Panc1 (cell line): ENCODE data around the gene ANO2. TPM values are rescaled to one million over a fixed set of nuclear protein-coding genes. Genes with fewer than 3 reads are reported as not detected.

Experiments used
- ATAC-seq: fragments of 200-7000 bp; cut with Tn5 transposase; 2 replicates; pipeline ENCODE4 v1.9.1; 2020; ENCODE audit warnings: mild to moderate bottlenecking, moderate library complexity
- BruUV-seq: library from RNA; stranded (reverse); fragments of 400-500 nt; replicated peaks from 2 replicates; lab custom pipeline; 2021; lab: Mats Ljungman, UMichigan
- CTCF ChIA-PET: fragments of 300-600 bp; sonication (Branson Sonifier 250); formaldehyde crosslinking; loops from one replicate; lab custom pipeline; 2022; ENCODE audit warnings: antibody characterized with exemption; lab: Charles Lee
- POLR2A ChIA-PET: fragments of 300-600 bp; sonication (Branson Sonifier 250); formaldehyde crosslinking; loops from one replicate; lab custom pipeline; 2022; ENCODE audit warnings: antibody characterized with exemption; lab: Charles Lee
- DNase-seq: peaks from one replicate; pipeline ENCODE4 v3.0.0-alpha.2; 2010; ENCODE audit warnings: low read depth, low spot score
- H3K27ac ChIP-seq: 2 replicates; pipeline ENCODE4 v1.5.1; 2011; ENCODE audit warnings: mild to moderate bottlenecking, low read length, inconsistent platforms
- H3K27me3 ChIP-seq: fragments of 200-500 bp; sonication (Bioruptor generic); 2 replicates; pipeline ENCODE4 v1.6.0; 2014; ENCODE audit warnings: low read length, inconsistent platforms; ENCODE audit not compliant: control insufficient read depth, insufficient read depth
- H3K36me3 ChIP-seq: fragments of 200-500 bp; sonication (Bioruptor generic); 2 replicates; pipeline ENCODE4 v1.5.1; 2014; ENCODE audit warnings: inconsistent platforms, mild to moderate bottlenecking, low read length, moderate library complexity; ENCODE audit not compliant: control insufficient read depth, insufficient read depth
- H3K4me1 ChIP-seq: 2 replicates; pipeline ENCODE4 v1.5.1; 2011; ENCODE audit warnings: inconsistent platforms, mild to moderate bottlenecking, low read length, moderate library complexity; ENCODE audit not compliant: control insufficient read depth, insufficient read depth
- H3K4me3 ChIP-seq, 2 experiments: 2 replicates each; pipeline ENCODE4 v1.5.1; 2011 to 2012; ENCODE audit warnings: low read depth in 2 of 2, low read length in 2 of 2, mild to moderate bottlenecking in 2 of 2, inconsistent platforms in 1 of 2, moderate library complexity in 1 of 2
- H3K9me3 ChIP-seq: fragments of 200-500 bp; sonication (Bioruptor generic); 2 replicates; pipeline ENCODE4 v1.5.1; 2014; ENCODE audit warnings: low read depth, mild to moderate bottlenecking, inconsistent platforms, low read length, moderate library complexity; ENCODE audit not compliant: control insufficient read depth, insufficient read depth
- CTCF ChIP-seq: fragments of 450-650 bp; IDR thresholded peaks from 2 replicates; pipeline ENCODE4 v1.5.1; 2017; ENCODE audit warnings: mild to moderate bottlenecking
- POLR2AphosphoS5 ChIP-seq: IDR thresholded peaks from 2 replicates; pipeline ENCODE4 v1.6.1; 2012; ENCODE audit warnings: mild to moderate bottlenecking, low read depth, low read length, moderate library complexity
- SIN3A ChIP-seq: IDR thresholded peaks from 2 replicates; pipeline ENCODE4 v1.6.1; 2012; ENCODE audit warnings: low read depth, mild to moderate bottlenecking, low read length, moderate library complexity, borderline replicate concordance; ENCODE audit not compliant: insufficient read depth
- TCF7L2 ChIP-seq: IDR thresholded peaks from 2 replicates; pipeline ENCODE4 v1.6.1; 2011; ENCODE audit warnings: mild to moderate bottlenecking, low read depth, low read length, inconsistent platforms
- in situ Hi-C: cut with HindIII; loops from 2 replicates; pipeline ENCODE4 v1.10.0; 2016; ENCODE audit warnings: low sequenced_read_pairs, low pct_unique_long_range_greater_than_20kb
- intact Hi-C: fragments of 100-400 bp; cut with micrococcal nuclease; formaldehyde crosslinking; loops from one replicate; pipeline ENCODE4 v1.10.0; 2022; ENCODE audit not compliant: unreplicated experiment
- total RNA-seq: library from RNA; stranded (reverse); gene quantifications from one replicate; pipeline ENCODE4 v1.2.1, GENCODE V29; 2021; ENCODE audit not compliant: unreplicated experiment
- TF ChIP-seq, protein P1 (sequence below), 2 experiments: IDR thresholded peaks; 2 replicates each; pipeline ENCODE4 v1.6.1; 2011 to 2012; ENCODE audit warnings: low read depth in 2 of 2, control low read depth in 1 of 2, low read length in 1 of 2, mild to moderate bottlenecking in 1 of 2, moderate library complexity in 1 of 2; ENCODE audit not compliant: insufficient read depth in 1 of 2

ANO2 gene
- total RNA-seq, 1 experiment from 2014 or later = not detected

GRCh38 chr12:5518584-5519365, 426.3 kb downstream of the ANO2 start:
- DNase-seq (no peak), ATAC-seq (no peak)
- BruUV-seq = no TSS peak
- ChIA-PET POLR2A (no interaction called here), CTCF (no interaction called here)
- H3K4me3 ChIP-seq = no peak overlapping the region
- intact Hi-C loops (no loop called here), in situ Hi-C loops (no loop called here)
- H3K9me3 ChIP-seq = no peaks in the 10 kb centered on the region
- H3K27me3 ChIP-seq = no peaks in the 10 kb centered on the region; the same call in 1 of the 2 replicates
- no peak for TF ChIP-seq TCF7L2
- no peak for TF ChIP-seq CTCF
- no peak for TF ChIP-seq POLR2AphosphoS5
- no peak for TF ChIP-seq SIN3A
- TF ChIP-seq, protein P1, sequence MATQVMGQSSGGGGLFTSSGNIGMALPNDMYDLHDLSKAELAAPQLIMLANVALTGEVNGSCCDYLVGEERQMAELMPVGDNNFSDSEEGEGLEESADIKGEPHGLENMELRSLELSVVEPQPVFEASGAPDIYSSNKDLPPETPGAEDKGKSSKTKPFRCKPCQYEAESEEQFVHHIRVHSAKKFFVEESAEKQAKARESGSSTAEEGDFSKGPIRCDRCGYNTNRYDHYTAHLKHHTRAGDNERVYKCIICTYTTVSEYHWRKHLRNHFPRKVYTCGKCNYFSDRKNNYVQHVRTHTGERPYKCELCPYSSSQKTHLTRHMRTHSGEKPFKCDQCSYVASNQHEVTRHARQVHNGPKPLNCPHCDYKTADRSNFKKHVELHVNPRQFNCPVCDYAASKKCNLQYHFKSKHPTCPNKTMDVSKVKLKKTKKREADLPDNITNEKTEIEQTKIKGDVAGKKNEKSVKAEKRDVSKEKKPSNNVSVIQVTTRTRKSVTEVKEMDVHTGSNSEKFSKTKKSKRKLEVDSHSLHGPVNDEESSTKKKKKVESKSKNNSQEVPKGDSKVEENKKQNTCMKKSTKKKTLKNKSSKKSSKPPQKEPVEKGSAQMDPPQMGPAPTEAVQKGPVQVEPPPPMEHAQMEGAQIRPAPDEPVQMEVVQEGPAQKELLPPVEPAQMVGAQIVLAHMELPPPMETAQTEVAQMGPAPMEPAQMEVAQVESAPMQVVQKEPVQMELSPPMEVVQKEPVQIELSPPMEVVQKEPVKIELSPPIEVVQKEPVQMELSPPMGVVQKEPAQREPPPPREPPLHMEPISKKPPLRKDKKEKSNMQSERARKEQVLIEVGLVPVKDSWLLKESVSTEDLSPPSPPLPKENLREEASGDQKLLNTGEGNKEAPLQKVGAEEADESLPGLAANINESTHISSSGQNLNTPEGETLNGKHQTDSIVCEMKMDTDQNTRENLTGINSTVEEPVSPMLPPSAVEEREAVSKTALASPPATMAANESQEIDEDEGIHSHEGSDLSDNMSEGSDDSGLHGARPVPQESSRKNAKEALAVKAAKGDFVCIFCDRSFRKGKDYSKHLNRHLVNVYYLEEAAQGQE (IDR thresholded peaks at IDR 0.05; ENCODE audit: insufficient read depth in 1 of 2, low read depth in 2 of 2, low read length in 1 of 2) = no peak
- H3K36me3 ChIP-seq = no peaks in the 10 kb centered on the region
- no peak overlapping the region for H3K27ac ChIP-seq
- H3K4me1 ChIP-seq = no peaks in the 10 kb centered on the region

DNA sequence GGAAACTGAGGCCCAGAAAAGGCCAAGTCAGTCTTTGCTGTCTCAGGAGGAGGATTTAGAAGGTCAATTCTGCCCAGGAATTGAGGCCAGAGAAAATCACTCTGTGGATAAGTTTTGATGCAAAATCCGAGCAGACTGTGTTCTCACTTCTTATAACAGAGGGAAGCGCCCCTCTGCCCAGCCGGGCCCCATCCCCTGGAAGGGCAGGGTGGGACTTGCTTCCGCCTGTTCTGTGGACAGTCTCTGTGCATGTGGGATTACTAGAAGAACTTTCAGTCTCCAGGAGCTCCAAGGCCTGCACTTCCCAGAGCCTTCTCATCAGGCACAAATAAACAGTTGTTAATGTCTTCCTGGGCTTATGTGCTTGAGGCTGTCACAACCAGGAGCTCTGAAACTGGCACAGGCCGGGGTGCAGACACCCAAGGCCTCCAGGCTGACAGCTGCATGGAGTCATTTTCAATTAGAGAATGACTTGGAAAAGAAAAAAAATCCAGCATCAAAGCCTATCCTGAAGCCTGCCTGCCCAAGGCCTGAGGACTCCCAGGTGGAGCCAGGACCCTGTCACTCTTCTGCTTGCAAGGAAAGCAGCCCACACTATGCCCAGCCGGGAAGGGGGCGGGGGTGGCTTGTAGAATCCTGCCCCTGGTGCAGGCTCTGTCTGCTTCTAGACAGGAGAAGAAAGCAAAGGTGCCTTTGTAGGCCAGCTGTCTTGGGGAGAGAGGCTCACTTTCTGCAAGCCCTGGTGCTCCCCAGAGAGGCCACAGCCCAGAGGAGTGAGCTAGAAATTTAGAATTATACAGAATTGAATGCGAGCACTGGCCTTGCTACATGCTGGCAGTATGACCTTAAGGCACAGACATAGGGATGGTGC, 428.5 kb downstream of the ANO2 start:
- no peaks in the 10 kb centered on the region for H3K36me3 ChIP-seq
- intact Hi-C loops = no loop called here
- H3K27me3 ChIP-seq = no peaks in the 10 kb centered on the region; the same call in 1 of the 2 replicates
- in situ Hi-C loops = no loop called here
- no peak overlapping the region for H3K27ac ChIP-seq
- no peak for TF ChIP-seq TCF7L2
- no peak for TF ChIP-seq POLR2AphosphoS5
- TF ChIP-seq, protein P1 (IDR thresholded peaks at IDR 0.05; ENCODE audit: insufficient read depth in 1 of 2, low read depth in 2 of 2, low read length in 1 of 2) = no peak
- TF ChIP-seq SIN3A = no peak
- TF ChIP-seq CTCF = no peak
- H3K4me1 ChIP-seq = no peaks in the 10 kb centered on the region
- BruUV-seq = no TSS peak
- no peak for ATAC-seq
- H3K4me3 ChIP-seq = no peak overlapping the region
- DNase-seq = no peak
- ChIA-PET POLR2A (no interaction called here), CTCF (no interaction called here)
- H3K9me3 ChIP-seq = no peaks in the 10 kb centered on the region
